ENCODE results near the gene FAM120A. TPM values are rescaled to one million over a fixed set of nuclear protein-coding genes. Genes with fewer than 3 reads are reported as not detected.

Gene FAM120A
- total RNA-seq, 1 experiment from 2014 or later: 70.5 TPM

- ATAC-seq (peak; percentile 99), DNase-seq (ENCODE audit: low read depth, low spot score) (peak; percentile 61)
- in situ Hi-C loops (cut with HindIII; ENCODE audit: low pct_unique_long_range_greater_than_20kb, low sequenced_read_pairs): no loop called here
- ChIA-PET POLR2A (interaction anchor here (1.1 kb wide), 1 partner anchor 26 kb away, joined by 3 read pairs; no protein-coding TSS in a partner anchor), CTCF (interaction anchor here (0.8 kb wide), 1 partner anchor 26 kb away, joined by 3 read pairs; no protein-coding TSS in a partner anchor)
- peaks cover 2% of the 10 kb centered on the region for H3K36me3 ChIP-seq (ENCODE audit: control insufficient read depth, insufficient read depth, low read length)
- H3K9me3 ChIP-seq (ENCODE audit: control insufficient read depth, insufficient read depth, low read depth, low read length): no peaks in the 10 kb centered on the region
- no peaks in the 10 kb centered on the region; the same call in 1 of the 2 replicates for H3K4me1 ChIP-seq (ENCODE audit: control insufficient read depth, insufficient read depth, low read length)
- peak overlapping the region; percentile 50 to 75 for H3K4me3 ChIP-seq (ENCODE audit: low read depth in 2 of 2, low read length in 2 of 2)
- H3K27me3 ChIP-seq (ENCODE audit: control insufficient read depth, insufficient read depth, low read length): no peaks in the 10 kb centered on the region
- intact Hi-C loops (cut with micrococcal nuclease; ENCODE audit: unreplicated experiment): loop anchor here (10.0 kb wide), 1 partner anchor 402 kb away; no protein-coding TSS in a partner anchor
- TF ChIP-seq POLR2AphosphoS5 (IDR thresholded peaks at IDR 0.05; ENCODE audit: low read depth, low read length): peak; percentile 91
- no peak for TF ChIP-seq SIN3A (IDR thresholded peaks at IDR 0.05; ENCODE audit: borderline replicate concordance, insufficient read depth, low read depth, low read length)
- peak; percentile 92 for TF ChIP-seq CTCF (IDR thresholded peaks at IDR 0.05)
- H3K27ac ChIP-seq (ENCODE audit: low read length): peak overlapping the region; percentile 87
- BruUV-seq (replicated peaks): no TSS peak
Observed at GRCh38 chr9:93566408-93567270, 115.2 kb downstream of the FAM120A start.

- Histone ChIP-seq H3K36me3 (ENCODE audit: control insufficient read depth, insufficient read depth, low read length) (peaks cover 2% of the 10 kb centered on the region), H3K4me3 (ENCODE audit: low read depth in 2 of 2, low read length in 2 of 2) (peak overlapping the region; percentile 50 to 75), H3K4me1 (ENCODE audit: control insufficient read depth, insufficient read depth, low read length) (no peaks in the 10 kb centered on the region; the same call in 1 of the 2 replicates), H3K27me3 (ENCODE audit: control insufficient read depth, insufficient read depth, low read length) (no peaks in the 10 kb centered on the region), H3K27ac (ENCODE audit: low read length) (peak overlapping the region; percentile 87), H3K9me3 (ENCODE audit: control insufficient read depth, insufficient read depth, low read depth, low read length) (no peaks in the 10 kb centered on the region)
- TF ChIP-seq CTCF (IDR thresholded peaks at IDR 0.05): no peak
- no peak for TF ChIP-seq POLR2AphosphoS5 (IDR thresholded peaks at IDR 0.05; ENCODE audit: low read depth, low read length)
- no peak for TF ChIP-seq TCF7L2 (IDR thresholded peaks at IDR 0.05; ENCODE audit: low read depth, low read length)
- TF ChIP-seq REST (IDR thresholded peaks at IDR 0.05; ENCODE audit: insufficient read depth in 1 of 2, low read depth in 2 of 2, low read length in 1 of 2): no peak
- TF ChIP-seq SIN3A (IDR thresholded peaks at IDR 0.05; ENCODE audit: borderline replicate concordance, insufficient read depth, low read depth, low read length): no peak
- POLR2A ChIA-PET: no interaction called here
- intact Hi-C loops (cut with micrococcal nuclease; ENCODE audit: unreplicated experiment) (loop anchor here (10.0 kb wide), 1 partner anchor 403 kb away; no protein-coding TSS in a partner anchor), in situ Hi-C loops (cut with HindIII; ENCODE audit: low pct_unique_long_range_greater_than_20kb, low sequenced_read_pairs) (no loop called here)
- ATAC-seq (no peak), DNase-seq (ENCODE audit: low read depth, low spot score) (no peak)
- CTCF ChIA-PET: no interaction called here
- BruUV-seq (replicated peaks): no TSS peak
Observed at GRCh38 chr9:93567271-93567959, 115.9 kb downstream of the FAM120A start.
